Cerebellar nuclear complex (tissue), 1 donor: ENCODE results near the gene TMEM242.

Experiments used
- DNase-seq, 2 experiments: peaks; one replicate each; lab custom pipeline; 2025; lab: John Stamatoyannopoulos, UW

TMEM242 gene

DNA sequence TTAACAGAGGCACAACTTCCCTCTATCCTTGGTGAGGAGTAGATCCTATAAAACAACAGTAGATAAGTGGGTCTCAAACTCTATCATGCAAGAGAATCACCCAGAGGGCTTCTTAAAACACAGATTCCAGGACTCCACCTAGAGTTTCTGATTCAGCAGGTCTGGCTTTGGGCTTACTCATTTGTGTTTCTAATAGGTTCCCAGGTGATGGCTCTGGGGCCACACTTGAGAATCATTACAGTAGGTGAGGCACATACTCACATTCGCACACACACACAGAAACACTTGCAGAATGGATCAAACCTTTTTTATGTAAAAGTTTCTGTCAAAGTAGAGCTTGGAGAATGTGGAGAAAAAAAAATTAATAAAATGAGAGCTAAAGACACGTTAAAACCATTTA lies 52.4 kb downstream of the TMEM242 start:
- no peak for DNase-seq

GRCh38 chr6:157270308-157270707 lies 53.0 kb downstream of the TMEM242 start:
- no peak for DNase-seq

GRCh38 chr6:157269261-157269794 lies 54.0 kb downstream of the TMEM242 start:
- peak in 1 of 2 experiments; percentile 79 for DNase-seq

DNA sequence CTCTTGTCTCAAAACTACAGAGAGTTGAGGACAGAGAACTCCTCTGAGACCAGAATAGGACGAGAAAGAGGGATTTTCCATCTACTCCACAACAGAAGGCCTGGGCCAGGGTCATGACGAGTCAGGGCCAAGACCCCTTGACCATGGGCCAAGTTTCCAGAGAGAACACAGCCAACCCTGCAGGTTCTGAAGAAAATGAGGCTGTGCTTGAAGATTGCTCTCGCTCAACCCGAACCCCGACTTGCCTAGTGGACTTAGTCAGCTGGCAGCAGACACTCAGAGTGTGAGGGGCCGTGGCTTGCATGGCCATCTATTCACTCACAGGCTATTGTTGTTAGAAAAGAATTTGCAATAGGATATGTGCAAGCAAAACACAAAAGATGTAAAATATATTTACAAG lies 54.5 kb downstream of the TMEM242 start:
- no peak for DNase-seq

- no peak for DNase-seq
These were observed 54.9 kb downstream of the TMEM242 start for GRCh38 chr6:157268396-157268795.

- DNase-seq = no peak
These were observed 55.7 kb downstream of the TMEM242 start for GRCh38 chr6:157267654-157268053.

GRCh38 chr6:157267109-157267611 lies 56.2 kb downstream of the TMEM242 start:
- no peak for DNase-seq

DNA sequence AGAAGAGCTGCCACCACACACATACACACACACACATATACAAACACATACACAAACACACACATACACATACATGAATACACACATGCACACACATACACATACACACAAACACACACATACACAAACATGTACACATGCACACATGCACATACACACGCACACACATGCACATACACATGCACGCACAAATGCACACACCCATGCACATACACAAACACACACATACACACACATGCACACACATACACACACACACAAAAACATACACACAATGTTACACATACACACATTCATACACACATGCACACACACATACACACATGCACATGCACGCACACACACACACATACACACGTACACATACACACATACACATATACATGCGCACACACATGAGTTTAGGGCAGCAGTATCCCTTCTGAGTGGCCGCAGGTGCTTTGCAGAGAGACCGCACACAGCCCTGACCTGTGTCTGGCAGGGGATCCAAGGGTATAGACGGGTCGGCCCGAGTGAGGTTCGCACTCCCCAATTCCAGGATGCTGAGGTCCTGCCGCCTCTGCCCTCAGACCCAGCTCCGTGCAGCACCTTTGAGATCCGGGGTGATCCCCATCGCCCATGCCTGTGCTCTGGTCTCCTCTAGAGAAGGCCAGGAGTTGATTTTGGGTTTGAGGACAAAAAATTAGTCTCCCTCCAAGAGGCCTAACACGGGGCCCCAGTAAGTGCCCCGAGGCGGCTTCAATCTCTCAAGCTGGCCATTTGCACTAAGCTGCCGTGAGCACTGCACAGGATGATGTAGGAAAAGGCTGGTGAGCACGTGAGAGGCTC lies 56.8 kb downstream of the TMEM242 start:
- DNase-seq = no peak

DNA sequence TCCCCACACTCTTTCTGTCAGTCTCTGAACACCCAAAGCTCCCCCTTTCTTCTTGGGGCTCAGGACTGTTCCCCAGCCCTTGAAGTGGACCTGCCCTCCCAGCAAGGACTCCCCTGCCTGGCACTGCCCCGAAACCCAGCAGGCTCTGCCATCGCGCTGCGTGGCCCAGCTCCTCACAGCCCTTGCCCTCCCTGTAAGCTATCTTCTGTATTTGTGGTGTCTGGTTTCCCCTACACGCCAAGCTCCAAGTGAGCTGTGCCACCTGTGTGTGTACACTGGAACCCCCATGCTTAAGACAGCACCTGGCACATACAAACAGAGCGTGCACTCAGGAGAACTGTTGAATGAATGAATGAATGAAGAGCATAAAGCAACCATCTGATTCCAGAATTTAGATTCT lies 57.7 kb downstream of the TMEM242 start:
- no peak for DNase-seq

GRCh38 chr6:157265186-157265585 lies 58.1 kb downstream of the TMEM242 start:
- DNase-seq = no peak

DNA sequence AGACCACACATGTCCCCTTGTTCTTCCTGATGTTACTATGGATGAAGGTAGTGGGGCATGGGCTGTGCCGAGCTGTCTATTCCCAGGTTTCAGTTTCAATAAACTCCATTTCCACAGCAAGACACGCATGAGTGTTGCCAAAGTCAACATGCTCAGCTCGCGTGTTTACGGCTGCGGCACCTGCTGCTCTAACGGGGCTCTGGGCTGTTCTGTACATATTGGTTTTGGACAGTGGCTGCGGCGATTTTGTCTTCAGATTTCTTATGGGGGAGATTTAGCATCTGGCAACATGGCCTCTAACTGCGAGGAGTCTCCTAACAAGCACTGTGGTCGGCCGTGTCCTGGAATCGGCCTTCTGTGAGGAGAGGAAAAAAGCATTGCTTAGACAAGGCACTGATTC lies 58.6 kb downstream of the TMEM242 start:
- no peak for DNase-seq

DNA sequence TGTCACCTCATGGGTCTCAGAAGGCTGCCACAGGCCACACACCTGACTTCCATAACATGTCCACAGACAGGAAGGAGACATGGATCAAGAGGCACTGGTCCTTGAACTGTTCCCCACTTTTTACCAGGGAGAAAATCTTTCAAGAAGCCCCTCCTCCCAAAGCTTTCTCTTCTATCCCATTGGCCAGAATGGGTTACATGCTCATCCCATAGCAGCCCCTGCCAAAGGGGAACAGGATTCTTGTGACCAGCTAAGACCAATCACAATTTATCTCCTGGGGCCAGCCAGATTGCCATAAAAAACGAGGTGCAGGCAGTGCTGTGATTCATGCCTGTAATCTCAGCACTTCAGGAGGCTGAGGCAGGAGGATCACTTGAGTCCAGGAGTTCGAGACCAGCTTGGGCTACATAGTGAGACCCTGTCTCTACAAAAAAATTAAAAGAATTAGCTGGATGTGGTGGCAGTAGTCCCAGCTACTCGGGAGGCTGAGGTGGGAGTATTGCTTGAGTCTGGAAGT lies 59.4 kb downstream of the TMEM242 start:
- DNase-seq = no peak

DNA sequence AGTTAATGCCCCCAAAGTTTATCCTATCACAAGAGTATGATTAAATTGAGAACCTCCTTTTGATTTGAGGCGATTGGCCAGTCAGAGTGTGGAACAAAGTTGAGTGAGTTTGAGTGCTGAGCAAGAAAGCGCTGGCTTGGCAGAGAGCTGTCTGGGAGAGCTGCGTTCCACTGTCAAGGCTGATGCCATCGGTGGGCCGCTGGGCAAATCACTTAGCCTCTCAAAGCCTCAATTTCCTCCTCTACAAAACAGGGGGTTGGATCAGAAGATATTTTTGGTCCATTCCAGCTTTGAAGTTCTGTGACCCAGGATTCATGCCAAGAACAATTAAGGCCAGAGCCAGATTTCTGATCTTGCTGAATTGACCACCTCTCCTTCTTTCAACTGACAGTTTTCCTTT lies 60.2 kb downstream of the TMEM242 start:
- no peak for DNase-seq

DNA sequence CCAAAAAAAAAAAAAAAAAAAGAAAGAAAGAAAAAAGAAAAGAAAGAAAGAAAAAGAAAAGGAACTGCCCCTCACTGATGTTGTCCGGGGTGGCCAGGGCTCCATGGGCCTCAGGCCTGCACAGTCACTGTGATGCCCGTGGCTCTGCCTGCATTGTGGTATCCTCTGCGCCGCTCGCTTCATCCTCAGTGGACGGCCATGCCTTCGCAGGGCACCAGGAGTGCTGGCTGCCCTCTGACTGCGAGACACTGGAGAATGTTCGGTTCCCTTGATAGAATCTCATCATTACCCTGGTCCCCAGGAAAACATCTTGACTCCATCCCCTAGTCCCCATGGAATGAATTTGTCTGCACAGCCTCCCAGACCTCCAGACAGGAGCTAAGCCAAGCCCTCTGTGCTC lies 61.7 kb downstream of the TMEM242 start:
- no peak for DNase-seq

DNA sequence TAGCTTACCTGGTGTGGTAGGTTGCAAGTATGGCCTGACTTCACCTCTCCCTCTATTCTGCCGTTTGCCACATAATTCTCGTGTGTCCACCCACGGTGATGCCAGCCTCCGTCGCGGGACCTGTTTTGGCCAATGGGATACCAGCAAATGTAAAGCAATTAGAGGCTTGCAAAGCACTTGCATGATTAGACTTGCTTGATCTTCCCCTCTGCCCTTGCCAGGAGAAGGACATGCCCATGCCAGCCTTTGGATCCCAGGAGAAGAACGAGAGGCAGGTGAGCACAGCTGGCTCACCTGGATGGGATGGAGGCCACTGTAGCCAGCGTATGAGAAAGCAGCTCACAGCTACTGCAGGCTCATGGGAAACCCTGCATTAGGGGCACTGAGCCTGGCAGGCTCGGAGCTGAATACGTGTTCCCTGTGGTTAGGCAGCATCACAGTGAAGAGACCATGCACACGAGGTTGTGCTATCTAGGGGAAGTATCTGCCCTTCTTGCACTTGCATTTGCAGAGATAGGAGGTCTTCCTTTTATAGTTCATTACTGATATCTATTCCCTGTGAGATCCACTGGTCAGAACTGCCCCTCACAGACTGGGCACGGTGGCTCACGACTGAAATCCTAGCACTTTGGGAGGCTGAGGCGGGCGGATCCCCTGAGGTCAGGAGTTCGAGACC lies 62.4 kb downstream of the TMEM242 start:
- DNase-seq = no peak

- no peak for DNase-seq
These were observed 63.9 kb downstream of the TMEM242 start for GRCh38 chr6:157259443-157259842.

GRCh38 chr6:157258878-157259277 lies 64.4 kb downstream of the TMEM242 start:
- no peak for DNase-seq

DNA sequence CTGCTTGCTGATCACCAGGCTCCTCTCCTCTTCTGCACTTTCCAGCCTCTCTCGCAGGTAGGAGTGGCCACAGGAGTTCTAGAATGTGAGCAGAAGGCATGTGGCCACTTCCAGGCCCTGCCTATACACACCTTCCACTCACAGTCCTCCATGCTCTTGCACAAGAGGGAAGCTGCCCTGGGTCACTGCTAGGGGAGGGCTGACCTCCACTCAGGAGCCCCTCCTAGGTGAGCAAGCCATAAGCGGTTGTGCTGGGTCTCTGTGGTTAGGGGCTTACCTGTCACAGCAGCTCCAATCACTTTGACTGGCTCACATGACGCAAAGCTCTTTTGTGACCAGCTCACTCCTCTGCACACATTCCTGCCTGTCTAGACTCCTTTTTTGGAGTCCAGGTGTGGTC lies 68.2 kb downstream of the TMEM242 start:
- no peak for DNase-seq

- no peak for DNase-seq
These were observed 68.8 kb downstream of the TMEM242 start for GRCh38 chr6:157254538-157254937.

DNA sequence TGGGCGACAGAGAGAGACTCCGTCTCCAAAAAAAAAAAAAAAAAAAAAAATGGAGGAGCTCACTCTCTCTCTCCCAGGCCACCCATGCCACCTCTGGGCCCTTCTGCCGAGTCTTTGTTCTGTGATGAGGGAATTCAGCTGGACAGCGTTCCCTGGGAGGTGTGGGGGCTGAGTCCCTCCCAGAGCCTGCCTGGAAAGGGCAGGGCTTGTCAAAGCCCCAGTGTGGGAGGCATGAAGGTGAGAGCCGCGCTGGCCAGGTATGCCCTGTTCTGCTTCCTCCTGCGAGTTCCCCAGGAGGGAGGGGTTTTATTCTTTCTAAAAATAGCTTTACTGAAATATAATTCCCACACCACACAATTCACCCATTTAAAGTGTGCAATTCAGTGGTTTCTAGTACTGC lies 69.6 kb downstream of the TMEM242 start:
- no peak for DNase-seq

DNA sequence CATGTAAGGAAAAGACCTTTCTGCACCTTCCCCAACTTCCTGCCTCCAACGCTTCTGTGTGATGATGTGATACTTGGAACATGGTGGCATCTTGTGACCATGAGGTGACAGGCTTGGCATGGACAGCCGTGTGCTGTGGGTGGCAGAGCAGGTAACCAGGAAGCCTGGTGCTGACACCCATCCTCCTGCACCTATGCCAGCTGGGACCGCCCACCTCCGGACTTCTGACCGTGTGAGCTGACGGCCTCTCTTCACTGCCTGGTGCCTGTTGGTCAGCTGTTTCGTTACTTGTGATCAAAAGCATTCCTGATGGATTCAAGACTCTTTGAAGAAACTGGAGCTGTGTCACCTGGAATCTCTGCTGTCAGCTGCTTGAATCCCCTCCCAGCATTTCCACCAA lies 70.3 kb downstream of the TMEM242 start:
- no peak for DNase-seq

DNA sequence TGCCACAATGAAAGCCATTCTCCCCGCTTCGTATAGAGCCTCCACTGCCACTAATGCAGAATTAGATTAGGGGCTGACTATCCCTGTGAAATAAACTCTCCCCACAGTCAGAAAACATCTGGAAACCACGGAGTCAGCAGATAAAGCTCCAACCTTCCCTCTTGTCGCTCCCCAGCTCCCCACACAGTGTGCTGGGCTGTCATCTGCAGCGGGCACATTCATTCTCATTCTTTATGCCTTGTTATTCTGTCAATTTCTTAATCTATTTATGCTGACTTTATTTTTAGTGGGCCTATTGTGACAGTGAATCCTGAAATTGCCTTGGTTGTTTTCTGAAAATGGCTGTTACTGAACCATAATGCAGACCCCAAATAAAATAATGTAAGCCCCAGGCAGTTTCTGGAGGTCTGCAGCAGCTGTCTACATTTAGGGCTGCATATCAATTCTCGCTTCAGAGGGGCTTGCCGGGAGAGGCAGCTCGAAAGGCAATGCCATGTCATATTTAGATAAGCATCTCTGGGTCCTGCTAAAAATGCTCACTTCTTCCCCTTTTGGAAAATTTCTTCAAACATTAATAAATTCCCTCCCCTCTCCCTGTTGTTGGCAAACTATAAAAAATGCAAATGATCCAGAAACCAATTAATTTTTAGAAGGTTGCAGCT lies 71.6 kb downstream of the TMEM242 start:
- no peak for DNase-seq
